ENCODE measurements around the gene DPH3. TPM values are rescaled to one million over a fixed set of nuclear protein-coding genes. Genes with fewer than 3 reads are reported as not detected.
A peak's percentile ranks its signal among the peaks of the same experiment; 100 is the strongest.

The DPH3 gene
- total RNA-seq, 3 donors from 2014 or later = 30.2 to 37.9 (median 33.4) TPM

GRCh38 chr3:16255326-16255725, 9.4 kb downstream of the DPH3 start:
- Mint-ChIP-seq H3K9me3 (no peaks in the 10 kb centered on the region), H3K27me3 (ENCODE audit: low read depth) (no peaks in the 10 kb centered on the region), H3K4me1 (ENCODE audit: low read depth) (peaks cover 17% of the 10 kb centered on the region), H3K4me3 (no peak overlapping the region), H3K36me3 (ENCODE audit: insufficient read depth) (peaks cover 14% of the 10 kb centered on the region)
- DNase-seq (no peak), ATAC-seq (no peak)

DNA sequence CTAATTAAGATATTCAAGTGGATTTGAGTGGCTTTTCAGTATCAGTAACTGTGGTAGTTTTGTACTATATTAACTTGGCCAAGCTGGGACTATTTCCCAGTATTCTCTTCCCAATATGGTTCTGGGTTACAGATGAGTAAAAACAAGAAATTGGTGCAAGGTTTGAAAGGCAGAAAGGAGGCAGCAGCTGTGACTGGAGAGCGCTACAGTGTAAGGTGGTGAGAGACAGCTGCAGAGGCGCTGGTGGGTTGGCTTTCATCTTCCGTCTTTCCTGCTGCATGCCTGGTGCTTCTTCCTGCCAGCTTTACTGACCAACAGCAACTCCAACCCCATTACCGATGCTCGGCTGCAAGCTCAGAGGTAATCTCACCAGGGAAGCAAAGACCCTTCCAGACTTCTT, 9.8 kb downstream of the DPH3 start:
- ATAC-seq (no peak), DNase-seq (no peak)
- Mint-ChIP-seq H3K9me3 (no peaks in the 10 kb centered on the region), H3K36me3 (ENCODE audit: insufficient read depth) (peaks cover 11% of the 10 kb centered on the region), H3K4me1 (ENCODE audit: low read depth) (peaks cover 17% of the 10 kb centered on the region), H3K4me3 (no peak overlapping the region), H3K27me3 (ENCODE audit: low read depth) (no peaks in the 10 kb centered on the region)

DNA sequence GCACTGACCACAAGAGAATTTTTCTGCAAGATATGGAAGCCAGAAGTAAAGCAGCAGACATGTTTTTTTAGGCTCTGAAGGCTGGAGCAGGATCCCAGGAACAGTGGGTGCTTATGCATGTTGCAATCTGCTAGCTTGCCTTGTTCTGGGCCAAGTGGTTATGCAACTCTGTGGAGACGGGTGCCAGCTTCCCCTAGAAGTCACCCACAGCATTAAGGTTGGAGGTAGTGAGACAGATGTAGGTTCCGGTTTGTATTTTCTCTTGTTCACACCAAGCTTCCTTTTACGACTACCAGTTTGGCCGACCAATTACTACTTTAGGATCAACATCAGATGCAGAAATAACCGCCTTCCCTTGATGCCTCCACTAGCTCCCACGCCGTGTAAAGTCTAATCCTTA, 11.1 kb downstream of the DPH3 start:
- H3K27me3 Mint-ChIP-seq (ENCODE audit: low read depth) = no peaks in the 10 kb centered on the region
- no peak for DNase-seq
- H3K9me3 Mint-ChIP-seq = no peaks in the 10 kb centered on the region
- H3K4me1 Mint-ChIP-seq (ENCODE audit: low read depth) = peaks cover 11% of the 10 kb centered on the region
- no peak for ATAC-seq
- H3K4me3 Mint-ChIP-seq = no peak overlapping the region
- H3K36me3 Mint-ChIP-seq (ENCODE audit: insufficient read depth) = peaks cover 3% of the 10 kb centered on the region

GRCh38 chr3:16252988-16253387, 11.8 kb downstream of the DPH3 start:
- H3K4me3 Mint-ChIP-seq = no peak overlapping the region
- no peaks in the 10 kb centered on the region for H3K9me3 Mint-ChIP-seq
- DNase-seq (no peak), ATAC-seq (no peak)
- peaks cover 10% of the 10 kb centered on the region for H3K4me1 Mint-ChIP-seq (ENCODE audit: low read depth)
- H3K27me3 Mint-ChIP-seq (ENCODE audit: low read depth) = no peaks in the 10 kb centered on the region
- peaks cover 3% of the 10 kb centered on the region for H3K36me3 Mint-ChIP-seq (ENCODE audit: insufficient read depth)

DNA sequence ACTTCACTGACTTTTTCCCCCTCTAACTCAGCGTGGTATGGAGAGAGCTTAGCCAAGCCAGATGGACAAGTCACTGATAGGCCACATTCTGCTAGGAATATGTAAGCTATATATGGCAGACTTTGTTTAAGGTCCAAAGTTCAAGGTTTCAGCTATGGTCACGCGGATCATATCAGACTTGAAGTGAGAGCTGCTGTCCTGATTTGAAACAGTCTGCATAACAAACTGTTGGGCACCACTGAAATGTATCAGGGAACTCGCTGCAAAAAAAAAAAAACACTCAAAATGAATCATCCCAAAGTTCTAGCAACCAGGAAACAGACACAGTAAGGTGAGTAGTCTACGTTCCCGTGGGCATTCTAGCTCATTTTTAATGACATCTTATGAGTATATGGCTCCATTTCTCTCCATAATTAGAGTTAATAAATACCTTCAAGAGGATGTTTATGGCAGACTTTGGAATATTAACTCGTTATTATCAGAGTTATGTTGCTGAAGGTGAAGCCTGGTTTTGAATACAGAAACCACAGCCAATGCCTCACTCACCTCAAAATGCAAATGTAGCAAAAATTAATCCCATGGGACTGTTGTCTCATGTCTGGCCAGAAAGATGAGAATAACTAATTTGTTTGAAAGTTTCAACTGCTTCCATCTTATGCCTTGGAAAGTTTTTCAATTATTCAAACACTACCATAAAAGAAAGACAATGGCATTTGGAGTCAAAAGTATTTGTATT, 12.3 kb downstream of the DPH3 start:
- peaks cover 3% of the 10 kb centered on the region for H3K36me3 Mint-ChIP-seq (ENCODE audit: insufficient read depth)
- H3K4me3 Mint-ChIP-seq = no peak overlapping the region
- H3K9me3 Mint-ChIP-seq = no peaks in the 10 kb centered on the region
- no peak for DNase-seq
- no peak for ATAC-seq
- H3K27me3 Mint-ChIP-seq (ENCODE audit: low read depth) = no peaks in the 10 kb centered on the region
- peaks cover 12% of the 10 kb centered on the region for H3K4me1 Mint-ChIP-seq (ENCODE audit: low read depth)

DNA sequence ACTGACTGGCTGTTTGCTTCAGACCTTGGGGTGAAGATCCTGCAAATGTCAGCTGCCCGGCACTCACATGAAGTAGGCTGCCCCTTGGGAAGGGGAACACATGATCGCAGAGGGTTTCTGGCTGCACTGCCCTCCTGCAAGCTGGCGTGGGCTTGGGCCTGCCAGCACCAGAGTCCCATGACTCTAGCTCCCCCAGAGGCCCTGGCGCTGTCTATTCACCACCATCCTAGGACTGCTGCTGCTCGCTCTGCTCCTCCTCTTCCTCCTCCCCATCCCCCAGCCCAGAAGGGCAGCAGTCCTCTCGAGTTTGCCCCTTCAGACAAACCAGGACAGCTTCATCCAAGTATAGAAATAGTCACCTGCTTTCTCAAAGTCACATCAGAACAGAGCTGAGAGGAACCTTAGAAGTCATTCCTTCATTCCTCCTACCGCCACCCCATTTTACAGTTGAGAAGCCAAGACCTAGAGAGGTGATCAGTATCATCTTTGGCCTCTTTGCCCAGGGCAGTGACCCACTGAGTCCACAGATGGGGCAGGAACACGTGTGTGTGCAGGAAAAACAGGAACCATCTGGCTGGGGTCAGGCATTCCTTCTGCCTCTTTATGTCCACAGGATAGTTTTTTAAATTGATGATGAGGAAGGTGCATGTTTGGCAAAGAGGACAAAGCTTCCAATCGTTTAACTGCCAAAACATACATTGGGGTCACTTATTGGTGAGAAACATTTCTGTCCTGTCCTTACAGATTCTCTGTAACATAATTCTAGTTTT, 13.2 kb downstream of the DPH3 start:
- Mint-ChIP-seq H3K4me3 (no peak overlapping the region), H3K9me3 (no peaks in the 10 kb centered on the region), H3K4me1 (ENCODE audit: low read depth) (peaks cover 18% of the 10 kb centered on the region), H3K36me3 (ENCODE audit: insufficient read depth) (no peaks in the 10 kb centered on the region), H3K27me3 (ENCODE audit: low read depth) (no peaks in the 10 kb centered on the region)
- DNase-seq (no peak), ATAC-seq (no peak)

GRCh38 chr3:16249886-16250285, 14.9 kb downstream of the DPH3 start:
- Mint-ChIP-seq H3K27me3 (ENCODE audit: low read depth) (no peaks in the 10 kb centered on the region), H3K9me3 (no peaks in the 10 kb centered on the region), H3K36me3 (ENCODE audit: insufficient read depth) (no peaks in the 10 kb centered on the region), H3K4me1 (ENCODE audit: low read depth) (peaks cover 11% of the 10 kb centered on the region), H3K4me3 (no peak overlapping the region)
- ATAC-seq (no peak), DNase-seq (no peak)

DNA sequence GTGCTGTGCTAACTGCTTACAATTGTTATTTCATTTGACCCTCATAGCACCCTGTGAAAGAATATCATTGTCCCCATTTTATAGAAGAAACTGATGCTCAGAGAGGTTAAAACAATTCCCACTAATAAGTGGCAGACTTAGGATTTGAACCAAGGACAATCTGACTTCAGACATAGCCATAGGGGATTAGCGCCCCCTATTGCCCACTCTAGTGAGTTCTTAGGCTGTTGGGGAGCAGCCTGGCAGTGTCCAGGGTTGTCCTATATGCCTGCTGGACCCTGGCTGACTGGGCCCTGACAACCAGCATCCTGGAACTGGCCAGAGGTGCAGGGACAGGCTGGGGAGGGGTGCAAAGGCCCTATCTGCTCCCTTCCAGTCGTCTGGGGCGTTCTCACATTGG, 15.4 kb downstream of the DPH3 start:
- Mint-ChIP-seq H3K27me3 (ENCODE audit: low read depth) (no peaks in the 10 kb centered on the region), H3K4me3 (no peak overlapping the region), H3K9me3 (no peaks in the 10 kb centered on the region), H3K36me3 (ENCODE audit: insufficient read depth) (no peaks in the 10 kb centered on the region), H3K4me1 (ENCODE audit: low read depth) (peaks cover 8% of the 10 kb centered on the region)
- DNase-seq (no peak), ATAC-seq (no peak)

- H3K27me3 Mint-ChIP-seq (ENCODE audit: low read depth) = no peaks in the 10 kb centered on the region
- H3K9me3 Mint-ChIP-seq = no peaks in the 10 kb centered on the region
- ATAC-seq (no peak), DNase-seq (no peak)
- H3K36me3 Mint-ChIP-seq (ENCODE audit: insufficient read depth) = no peaks in the 10 kb centered on the region
- H3K4me1 Mint-ChIP-seq (ENCODE audit: low read depth) = peaks cover 7% of the 10 kb centered on the region
- H3K4me3 Mint-ChIP-seq = no peak overlapping the region
Measured at GRCh38 chr3:16248556-16248955, 16.2 kb downstream of the DPH3 start.

- Mint-ChIP-seq H3K4me3 (no peak overlapping the region), H3K9me3 (no peaks in the 10 kb centered on the region), H3K27me3 (ENCODE audit: low read depth) (no peaks in the 10 kb centered on the region), H3K36me3 (ENCODE audit: insufficient read depth) (no peaks in the 10 kb centered on the region), H3K4me1 (ENCODE audit: low read depth) (peaks cover 7% of the 10 kb centered on the region)
- ATAC-seq (peak; percentile 84 to 88), DNase-seq (peak; percentile 72)
Measured at GRCh38 chr3:16247282-16248061, 17.3 kb downstream of the DPH3 start.

DNA sequence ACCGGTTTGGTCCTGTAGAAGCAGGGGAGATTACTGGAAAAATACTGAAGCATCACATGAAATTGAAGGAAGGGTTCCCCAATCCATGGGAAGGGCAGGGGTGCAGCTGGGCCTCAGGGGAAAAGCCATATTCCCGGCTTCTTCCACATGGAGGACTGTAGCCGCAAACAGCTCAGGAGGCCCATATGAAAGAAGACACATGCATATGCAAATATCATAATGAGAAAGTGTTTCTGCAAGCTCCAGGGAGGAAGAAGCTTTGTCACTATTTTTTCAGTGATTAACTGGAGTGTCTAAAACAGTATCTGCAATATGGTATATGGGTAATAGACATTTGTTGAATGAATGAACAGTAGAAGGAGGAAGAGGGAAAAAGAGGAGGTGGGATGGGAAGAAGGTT, 19.1 kb downstream of the DPH3 start:
- Mint-ChIP-seq H3K4me3 (no peak overlapping the region), H3K36me3 (ENCODE audit: insufficient read depth) (no peaks in the 10 kb centered on the region), H3K4me1 (ENCODE audit: low read depth) (peaks cover 10% of the 10 kb centered on the region), H3K27me3 (ENCODE audit: low read depth) (no peaks in the 10 kb centered on the region), H3K9me3 (no peaks in the 10 kb centered on the region)
- DNase-seq (no peak), ATAC-seq (no peak)

- Mint-ChIP-seq H3K36me3 (ENCODE audit: insufficient read depth) (no peaks in the 10 kb centered on the region), H3K4me1 (ENCODE audit: low read depth) (peaks cover 10% of the 10 kb centered on the region), H3K27me3 (ENCODE audit: low read depth) (no peaks in the 10 kb centered on the region), H3K9me3 (no peaks in the 10 kb centered on the region), H3K4me3 (no peak overlapping the region)
- ATAC-seq (no peak), DNase-seq (no peak)
Measured at GRCh38 chr3:16243706-16244490, 20.8 kb downstream of the DPH3 start.

- ATAC-seq (no peak), DNase-seq (no peak)
- H3K36me3 Mint-ChIP-seq (ENCODE audit: insufficient read depth) = no peaks in the 10 kb centered on the region
- H3K27me3 Mint-ChIP-seq (ENCODE audit: low read depth) = no peaks in the 10 kb centered on the region
- no peaks in the 10 kb centered on the region for H3K9me3 Mint-ChIP-seq
- peaks cover 5% of the 10 kb centered on the region for H3K4me1 Mint-ChIP-seq (ENCODE audit: low read depth)
- no peak overlapping the region for H3K4me3 Mint-ChIP-seq
Measured at GRCh38 chr3:16242177-16242576, 22.6 kb downstream of the DPH3 start.

DNA sequence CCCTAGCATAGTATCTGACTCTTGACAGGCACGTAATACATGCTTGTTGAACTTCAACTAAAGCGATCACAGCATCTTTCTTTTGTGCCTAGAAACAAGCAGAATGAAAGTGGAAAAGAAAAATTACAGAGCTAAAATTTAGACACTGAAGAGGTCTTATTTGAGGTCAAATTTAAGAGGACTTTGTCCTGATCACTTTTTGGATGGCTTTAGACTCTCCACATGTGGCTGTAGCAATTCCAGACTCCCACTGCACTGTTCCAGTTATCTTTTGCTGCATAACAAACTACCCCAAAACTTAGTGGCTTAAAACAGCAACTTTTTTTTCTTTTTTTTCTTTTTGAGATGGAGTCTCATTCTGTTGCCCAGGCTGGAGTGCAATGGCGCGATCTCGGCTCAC, 23.5 kb downstream of the DPH3 start:
- Mint-ChIP-seq H3K4me1 (ENCODE audit: low read depth) (peaks cover 2% of the 10 kb centered on the region), H3K4me3 (no peak overlapping the region)

More for the DNA sequence above, 23.5 kb downstream of the DPH3 start:
- no peaks in the 10 kb centered on the region for H3K27me3 Mint-ChIP-seq (ENCODE audit: low read depth)
- DNase-seq = no peak
- no peaks in the 10 kb centered on the region for H3K36me3 Mint-ChIP-seq (ENCODE audit: insufficient read depth)
- no peak for ATAC-seq
- no peaks in the 10 kb centered on the region for H3K9me3 Mint-ChIP-seq
